Aorta (tissue), 5 donors: ENCODE results near the gene ANO4. TPM values are rescaled to one million over a fixed set of nuclear protein-coding genes. Genes with fewer than 3 reads are reported as not detected.
"Not testable (repeated sequence)": the region's sequence is repeated elsewhere in the genome, so short reads cannot be mapped to it uniquely, and the experiment has no call there.

Experiments
- ATAC-seq: fragments of 200-7000 bp; cut with Tn5 transposase; one replicate; pipeline ENCODE4 v1.9.1; 2022; ENCODE audit warnings: moderate library complexity; ENCODE audit not compliant: low FRiP score
- DNase-seq, 2 donors: peaks; one replicate each; pipeline ENCODE4 v3.0.0-alpha.2; 2020
- H3K27ac ChIP-seq, 2 donors: one replicate each; pipeline ENCODE4 v1.5.1; 2013; ENCODE audit warnings: low read length in 2 of 2, mild to moderate bottlenecking in 2 of 2, moderate library complexity in 2 of 2, control low read depth in 1 of 2, inconsistent platforms in 1 of 2, low read depth in 1 of 2
- H3K27me3 ChIP-seq, 2 donors: one replicate each; pipeline ENCODE4 v1.6.1; 2013; ENCODE audit warnings: control low read depth in 1 of 2, low read length in 1 of 2, mild to moderate bottlenecking in 1 of 2, moderate library complexity in 1 of 2; ENCODE audit not compliant: insufficient read depth in 2 of 2, control insufficient read depth in 1 of 2
- H3K36me3 ChIP-seq, 2 donors: one replicate each; pipeline ENCODE4 v1.6.1; 2013; ENCODE audit warnings: control low read depth in 1 of 2, low read length in 1 of 2, mild to moderate bottlenecking in 1 of 2; ENCODE audit not compliant: insufficient read depth in 2 of 2, control insufficient read depth in 1 of 2
- H3K4me1 ChIP-seq, 2 donors: one replicate each; pipeline ENCODE4 v1.6.1; 2013; ENCODE audit warnings: low read length in 2 of 2, control low read depth in 1 of 2, mild to moderate bottlenecking in 1 of 2, moderate library complexity in 1 of 2; ENCODE audit not compliant: insufficient read depth in 2 of 2, control insufficient read depth in 1 of 2
- H3K4me3 ChIP-seq, 2 donors: one replicate each; pipeline ENCODE4 v1.5.1; 2013; ENCODE audit warnings: low read length in 2 of 2, control low read depth in 1 of 2, mild to moderate bottlenecking in 1 of 2
- H3K9me3 ChIP-seq: one replicate; pipeline ENCODE4 v1.6.1; 2013; ENCODE audit warnings: mild to moderate bottlenecking, low read length; ENCODE audit not compliant: control insufficient read depth
- WGBS, 2 donors: extraction: QIAGEN DNeasy Blood & Tissue Kit; methylation state at CpG; one replicate each; pipeline ENCODE4 v1.1.7; 2013; 5-methylcytosine and 5-hydroxymethylcytosine counted together
- intact Hi-C, 2 donors: fragments of 100-400 bp; cut with DNase I; formaldehyde crosslinking; loops; one replicate each; pipeline versions ENCODE4 v1.14.2 to v1.15.0; 2022
- polyA plus RNA-seq, 2 donors: library from polyadenylated mRNA; stranded (reverse); fragments of 200-250 nt; gene quantifications; one replicate each; pipeline ENCODE4 v1.2.3, GENCODE V29; 2013
- total RNA-seq, 2 donors: library from RNA; stranded (reverse); fragmentation: NEBNext Ultra II Directional; extraction: Animal tissue kit (Norgen Biotek cat#: 25700); gene quantifications; one replicate each; pipeline ENCODE4 v1.2.1, GENCODE V29; 2021
- donor health status: healthy with polysubstance abuse.
- donor health status: Bipolar disorder and iron deficiency.
- donor health status: DM: no; HTN: no; CAD: no.
- donor health status: DM: no; HTN: no; CAD: no.
- donor health status: DM: yes; HTN: yes; CAD: no.

ANO4 gene
- total and polyA plus RNA-seq, 4 donors = 0.32 to 0.42 TPM; not detected in 2

DNA sequence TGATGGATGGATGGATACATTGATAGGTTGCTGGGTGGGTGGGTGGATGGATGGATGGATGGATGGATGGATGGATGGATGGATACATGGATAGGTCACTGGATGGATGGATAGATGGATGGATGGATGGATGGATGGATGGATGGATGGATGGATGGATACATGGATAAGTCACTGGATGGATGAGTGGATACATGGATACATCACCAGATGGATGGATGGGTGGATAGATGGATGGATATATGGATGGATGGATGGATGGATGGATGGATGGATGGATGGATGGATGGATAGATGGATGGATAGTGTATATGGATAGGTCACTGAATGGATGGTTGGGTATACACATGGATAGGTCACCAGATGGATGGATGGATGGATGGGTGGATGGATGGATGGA, 194.9 kb downstream of the ANO4 start:
- H3K27me3 ChIP-seq, H3K36me3 ChIP-seq, ATAC-seq, H3K4me3 ChIP-seq, H3K27ac ChIP-seq, intact Hi-C loops, H3K4me1 ChIP-seq, H3K9me3 ChIP-seq, DNase-seq: not testable (repeated sequence)

DNA sequence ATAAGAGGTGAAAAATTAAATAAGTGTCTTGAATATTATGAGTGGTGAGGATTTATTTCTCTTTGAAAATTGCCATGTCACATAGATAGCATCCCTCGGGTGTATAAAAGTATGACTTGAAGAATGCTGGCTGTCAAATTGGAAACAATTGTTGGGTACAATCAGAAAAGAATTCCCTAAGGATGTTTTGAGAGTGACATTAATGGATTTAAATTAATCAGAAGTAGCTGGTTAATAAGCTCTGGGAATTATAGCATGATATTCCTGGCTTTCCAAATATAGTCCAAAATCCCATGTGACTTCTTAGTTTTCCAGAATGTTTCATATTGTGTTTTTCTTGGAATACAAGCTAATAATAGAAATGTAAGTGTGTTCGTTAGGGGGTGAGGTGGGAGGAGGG, 196.5 kb downstream of the ANO4 start:
- Histone ChIP-seq H3K4me1 (peaks cover 6 to 8% of the 10 kb centered on the region in 2 donors), H3K36me3 (no peaks in the 10 kb centered on the region), H3K27ac (no peak overlapping the region), H3K9me3 (no peaks in the 10 kb centered on the region), H3K27me3 (peaks cover 0 to 5% of the 10 kb centered on the region in 2 donors), H3K4me3 (no peak overlapping the region)
- 0 to 7% methylated on average over 2 of the region's 2 CpGs for WGBS, 2 donors
- ATAC-seq (no peak), DNase-seq (no peak)
- intact Hi-C loops = no loop called here

DNA sequence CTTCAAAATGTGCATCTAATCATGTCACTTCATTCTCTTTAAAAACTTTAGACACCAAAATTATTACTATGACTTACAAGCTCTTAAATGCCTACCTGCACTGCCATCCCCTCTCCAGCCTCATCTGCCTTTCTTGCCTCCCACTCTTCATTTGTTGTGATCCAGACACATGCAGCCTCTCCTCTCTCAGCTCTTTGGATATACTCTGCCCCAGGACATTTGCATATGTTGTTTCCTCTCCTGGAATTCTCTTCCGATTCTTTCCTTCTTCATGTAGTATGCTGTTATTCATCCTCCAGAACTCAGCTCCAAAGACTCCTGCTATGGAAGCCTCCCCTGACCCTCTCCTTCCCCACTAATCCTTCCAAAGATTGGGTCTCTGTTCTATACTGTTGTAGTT, 197.6 kb downstream of the ANO4 start:
- ATAC-seq = no peak
- H3K9me3 ChIP-seq = no peaks in the 10 kb centered on the region
- WGBS, 2 donors = 93 to 100% methylated on average over 1 of the region's 1 CpG

DNA sequence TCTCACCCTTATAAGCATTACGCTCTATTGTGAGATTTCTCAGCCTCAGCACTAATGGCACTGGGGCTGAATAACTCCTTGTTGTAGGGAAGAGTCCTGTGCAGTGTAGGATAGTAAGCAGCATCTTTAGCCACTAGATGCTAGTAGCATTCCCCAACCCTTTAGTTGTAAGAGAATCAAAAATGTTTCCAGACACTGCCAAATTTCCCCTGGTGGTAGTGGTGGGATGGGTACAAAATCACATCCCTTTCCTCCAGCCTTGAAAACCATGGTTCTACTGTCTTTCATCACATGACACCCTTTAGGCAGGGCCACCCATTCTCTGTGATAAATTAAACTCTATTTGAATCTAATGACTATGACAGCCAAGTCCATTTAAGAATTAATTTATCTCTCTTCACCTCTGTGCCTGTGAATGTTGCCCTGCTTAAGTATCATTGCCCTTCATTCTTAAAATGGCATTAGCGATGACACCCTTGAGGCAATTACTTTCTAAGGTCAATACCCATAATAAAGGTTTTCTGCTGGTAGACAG, 199.4 kb downstream of the ANO4 start:
- Histone ChIP-seq H3K36me3 (no peaks in the 10 kb centered on the region), H3K4me1 (peaks cover 0 to 2% of the 10 kb centered on the region in 2 donors), H3K27ac (no peak overlapping the region), H3K9me3 (no peaks in the 10 kb centered on the region), H3K27me3 (peaks cover 0 to 2% of the 10 kb centered on the region in 2 donors), H3K4me3 (no peak overlapping the region)
- intact Hi-C loops = no loop called here
- no peak for ATAC-seq
- no peak for DNase-seq
- 97 to 98% methylated on average over 2 of the region's 2 CpGs for WGBS, 2 donors

More for the DNA sequence above, 197.6 kb downstream of the ANO4 start:
- intact Hi-C loops = no loop called here
- H3K4me3 ChIP-seq = no peak overlapping the region
- H3K36me3 ChIP-seq = no peaks in the 10 kb centered on the region
- H3K27ac ChIP-seq = no peak overlapping the region
- H3K27me3 ChIP-seq = peaks cover 0 to 5% of the 10 kb centered on the region in 2 donors
- H3K4me1 ChIP-seq = peaks cover 6 to 8% of the 10 kb centered on the region in 2 donors
- DNase-seq = no peak

DNA sequence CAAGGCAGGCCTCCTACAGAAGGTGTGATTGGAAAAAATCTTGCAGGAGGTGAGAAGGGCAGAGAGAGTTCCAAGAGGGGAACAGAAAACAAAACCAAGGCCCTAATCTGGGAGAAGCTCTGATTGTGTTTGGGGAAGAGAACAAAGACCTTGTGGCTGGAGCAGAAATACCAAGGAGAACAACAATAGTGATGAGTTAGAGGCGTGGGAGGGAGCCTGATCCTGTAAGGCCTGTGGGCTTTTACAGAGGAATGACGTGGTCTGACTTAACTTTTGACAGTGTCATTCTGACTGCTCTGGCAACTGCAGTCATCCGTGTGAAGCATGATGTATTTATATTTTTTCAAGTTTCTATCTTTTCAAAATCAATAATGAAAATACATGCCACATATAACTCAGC, 200.6 kb downstream of the ANO4 start:
- H3K9me3 ChIP-seq = no peaks in the 10 kb centered on the region
- ATAC-seq (no peak), DNase-seq (no peak)
- peaks cover 0 to under 1% of the 10 kb centered on the region in 2 donors for H3K4me1 ChIP-seq
- WGBS, 2 donors = 70 to 81% methylated on average over 3 of the region's 3 CpGs
- intact Hi-C loops = no loop called here
- peaks cover 0 to 2% of the 10 kb centered on the region in 2 donors for H3K27me3 ChIP-seq
- no peak overlapping the region for H3K4me3 ChIP-seq
- H3K36me3 ChIP-seq = no peaks in the 10 kb centered on the region
- H3K27ac ChIP-seq = no peak overlapping the region

DNA sequence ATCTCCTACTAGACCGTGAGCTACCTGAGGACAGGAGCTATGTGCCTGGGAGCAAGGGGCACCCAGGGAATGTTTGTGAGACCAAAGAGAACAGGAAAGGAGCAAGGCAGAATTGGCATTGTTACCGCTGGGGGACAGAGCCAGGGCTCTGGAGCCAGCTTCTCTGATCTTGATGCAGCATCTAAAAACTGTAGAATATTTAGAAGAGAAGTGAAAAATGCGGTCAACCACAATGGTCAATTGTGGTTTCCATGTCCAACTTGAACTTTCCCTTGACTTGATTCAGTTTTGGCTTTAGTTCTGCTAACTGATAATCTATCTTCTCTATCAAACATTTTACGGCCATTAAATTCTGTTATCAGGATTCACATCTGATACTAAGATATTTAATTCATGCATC, 201.2 kb downstream of the ANO4 start:
- Histone ChIP-seq H3K4me3 (no peak overlapping the region), H3K9me3 (no peaks in the 10 kb centered on the region), H3K27ac (no peak overlapping the region), H3K27me3 (peaks cover 0 to 2% of the 10 kb centered on the region in 2 donors), H3K4me1 (no peaks in the 10 kb centered on the region), H3K36me3 (no peaks in the 10 kb centered on the region)
- WGBS, 2 donors = 88 to 90% methylated on average over 4 of the region's 4 CpGs
- DNase-seq (no peak), ATAC-seq (no peak)
- intact Hi-C loops = no loop called here

DNA sequence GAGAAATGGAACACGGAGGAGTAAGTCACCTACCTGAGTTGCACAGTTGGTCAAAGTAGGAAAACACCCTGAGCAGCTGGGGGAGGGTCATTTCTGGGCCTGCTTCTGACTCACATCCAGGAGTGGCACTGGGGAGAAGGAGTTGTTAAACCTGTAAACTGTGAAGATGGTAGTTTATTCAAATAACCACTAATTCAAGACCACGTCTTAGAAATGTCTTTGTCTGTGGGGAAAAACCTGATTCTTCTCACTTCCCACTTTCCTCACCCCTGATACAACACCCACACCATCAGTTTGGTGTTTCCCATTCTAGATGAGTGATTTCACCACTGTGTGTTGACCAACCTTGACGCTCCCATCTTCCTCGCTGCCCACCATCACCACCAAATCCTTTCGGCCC, 207.1 kb downstream of the ANO4 start:
- H3K9me3 ChIP-seq = no peaks in the 10 kb centered on the region
- no peaks in the 10 kb centered on the region for H3K27me3 ChIP-seq
- no peak for DNase-seq
- intact Hi-C loops = no loop called here
- no peak overlapping the region for H3K27ac ChIP-seq
- H3K4me1 ChIP-seq = peaks cover 0 to 7% of the 10 kb centered on the region in 2 donors
- H3K4me3 ChIP-seq = no peak overlapping the region
- no peak for ATAC-seq
- H3K36me3 ChIP-seq = no peaks in the 10 kb centered on the region
- 92 to 94% methylated on average over 5 of the region's 5 CpGs for WGBS, 2 donors

DNA sequence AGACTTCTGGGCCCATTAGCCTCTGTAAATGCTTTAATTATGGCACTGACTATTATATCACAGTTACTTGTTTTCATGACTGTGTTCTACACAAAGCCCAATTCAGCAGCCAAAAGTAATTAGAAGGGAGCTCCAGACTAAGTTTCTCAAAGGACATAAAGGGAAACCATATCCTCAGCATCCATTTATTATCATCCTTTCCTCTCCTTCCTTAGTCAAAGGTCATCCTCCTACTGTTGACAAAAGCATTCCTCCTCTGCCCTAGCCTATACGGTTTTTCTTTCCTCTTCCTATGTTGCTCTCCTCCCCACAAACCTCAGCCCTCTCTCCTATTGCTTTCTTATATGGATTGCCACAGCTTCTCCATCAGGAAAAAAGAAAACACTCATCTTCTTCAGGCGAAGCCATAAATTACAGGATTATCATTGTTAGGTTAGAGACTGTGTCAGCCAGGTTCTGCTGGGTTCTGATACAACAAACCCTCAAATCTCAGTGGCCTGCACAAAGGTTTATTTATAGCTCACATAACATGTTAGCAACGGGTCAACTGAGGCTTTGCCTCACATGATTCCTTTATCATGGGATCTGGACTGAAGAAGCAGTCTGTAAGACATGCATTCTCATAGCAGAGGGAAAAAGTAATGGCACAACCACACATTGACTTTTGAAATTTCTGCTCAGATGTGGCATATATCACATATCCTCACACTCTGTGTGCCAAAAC, 208.3 kb downstream of the ANO4 start:
- ATAC-seq = no peak
- 32 to 36% methylated on average over 3 of the region's 3 CpGs for WGBS, 2 donors
- H3K4me1 ChIP-seq = peaks cover 0 to 7% of the 10 kb centered on the region in 2 donors
- no peaks in the 10 kb centered on the region for H3K9me3 ChIP-seq
- H3K36me3 ChIP-seq = no peaks in the 10 kb centered on the region
- intact Hi-C loops = no loop called here
- H3K4me3 ChIP-seq = no peak overlapping the region
- no peaks in the 10 kb centered on the region for H3K27me3 ChIP-seq
- no peak for DNase-seq
- no peak overlapping the region for H3K27ac ChIP-seq

DNA sequence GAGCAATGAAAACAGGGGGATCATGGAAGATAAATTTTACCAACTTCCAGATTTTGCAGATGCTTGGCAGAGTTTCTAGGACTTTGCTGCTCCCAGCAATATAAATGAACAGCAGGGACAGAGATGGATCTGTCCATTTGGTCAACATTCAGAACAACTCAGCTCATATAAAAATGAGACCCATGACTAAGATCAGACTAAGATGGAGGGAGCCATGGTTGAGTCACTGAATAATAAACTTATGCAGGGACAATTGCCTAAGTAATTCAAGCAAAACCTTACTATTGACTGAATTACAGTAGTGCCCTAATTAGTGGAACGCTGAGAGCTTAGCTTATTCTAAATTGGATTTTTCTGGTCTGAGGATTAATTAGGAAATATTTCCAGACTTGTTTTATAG, 210.3 kb downstream of the ANO4 start:
- no peak for ATAC-seq
- WGBS, 2 donors = 93 to 100% methylated on average over 1 of the region's 1 CpG

More for the DNA sequence above, 210.3 kb downstream of the ANO4 start:
- H3K4me1 ChIP-seq = peaks cover 0 to 7% of the 10 kb centered on the region in 2 donors
- intact Hi-C loops = no loop called here
- H3K27me3 ChIP-seq = no peaks in the 10 kb centered on the region
- no peaks in the 10 kb centered on the region for H3K36me3 ChIP-seq
- no peak for DNase-seq
- H3K9me3 ChIP-seq = no peaks in the 10 kb centered on the region
- H3K4me3 ChIP-seq = no peak overlapping the region
- no peak overlapping the region for H3K27ac ChIP-seq
